Measurements from ENCODE around the gene YAE1.

GRCh38 chr7:39605087-39605486 is 38.9 kb downstream of the YAE1 start:
- TF ChIP-seq CTCF (IDR thresholded peaks at IDR 0.05) (no peak), EZH2 (IDR thresholded peaks at IDR 0.05) (no peak), EZH2phosphoT487 (IDR thresholded peaks at IDR 0.05) (no peak)
